Neural cell (in vitro differentiated cells): ENCODE data around the gene STMN3.

Source experiments
- CTCF ChIP-seq: fragments of 450-650 bp; IDR thresholded peaks from 2 replicates; pipeline ENCODE4 v1.5.1; 2014; ENCODE audit warnings: antibody characterized with exemption, mild to moderate bottlenecking, moderate library complexity; ENCODE audit not compliant: poor library complexity, severe bottlenecking
- EZH2 ChIP-seq: fragments of 200-600, 300-800 bp; shearing (Covaris generic), sonication (generic); IDR thresholded peaks from 2 replicates; pipeline ENCODE4 v1.6.1; 2014; ENCODE audit warnings: antibody characterized with exemption, low read length, borderline replicate concordance, mild to moderate bottlenecking; ENCODE audit not compliant: insufficient read depth, poor library complexity, severe bottlenecking
- TAF1 ChIP-seq: IDR thresholded peaks from 2 replicates; pipeline ENCODE4 v1.6.1; 2012; ENCODE audit warnings: low read depth

GRCh38 chr20:63658749-63659187 lies 5.5 kb upstream of the STMN3 start:
- TF ChIP-seq EZH2, result no peak
- TF ChIP-seq TAF1, result no peak
- TF ChIP-seq CTCF, result no peak
